WTC11 (cell line): ENCODE measurements around the gene ALDOA. TPM values are rescaled to one million over a fixed set of nuclear protein-coding genes. Genes with fewer than 3 reads are reported as not detected.

Source experiments
- ATAC-seq: fragments of 200-7000 bp; cut with Tn5 transposase; 2 replicates; pipeline ENCODE4 v1.10.0; 2021; ENCODE audit warnings: mild to moderate bottlenecking, moderate library complexity
- CTCF ChIA-PET: fragments of 300-600 bp; sonication (Branson Sonifier 250); formaldehyde crosslinking; loops from one replicate; lab custom pipeline; 2021; ENCODE audit warnings: antibody characterized with exemption; lab: Charles Lee
- POLR2A ChIA-PET: fragments of 350-600 bp; sonication (Branson Sonifier 250); formaldehyde crosslinking; loops from one replicate; lab custom pipeline; 2021; ENCODE audit warnings: antibody characterized with exemption; lab: Charles Lee
- DNase-seq: peaks from one replicate; pipeline ENCODE4 v3.0.0; 2021; ENCODE audit warnings: low spot score
- H3K27ac Mint-ChIP-seq: 2 replicates; pipeline ENCODE4 v1.8.0; 2021; ENCODE audit warnings: mixed read lengths
- H3K27me3 Mint-ChIP-seq: 2 replicates; pipeline ENCODE4 v1.8.0; 2021; ENCODE audit warnings: low read depth, mild to moderate bottlenecking, moderate library complexity, mixed read lengths
- H3K36me3 Mint-ChIP-seq: 2 replicates; pipeline ENCODE4 v1.8.0; 2021; ENCODE audit warnings: mixed read lengths
- H3K4me1 Mint-ChIP-seq: 2 replicates; pipeline ENCODE4 v1.8.0; 2022; ENCODE audit warnings: mixed read lengths
- H3K4me3 Mint-ChIP-seq: 2 replicates; pipeline ENCODE4 v1.8.0; 2021; ENCODE audit warnings: mild to moderate bottlenecking, moderate library complexity, mixed read lengths
- H3K9me3 Mint-ChIP-seq: 2 replicates; pipeline ENCODE4 v1.8.0; 2021; ENCODE audit warnings: mixed read lengths
- ATF1 ChIP-seq: sonication (generic); formaldehyde crosslinking; IDR thresholded peaks from 2 replicates; pipeline ENCODE4 v1.8.1; 2023; ENCODE audit warnings: mild to moderate bottlenecking, moderate library complexity, missing genetic modification reagents
- ATF2 ChIP-seq: sonication (generic); formaldehyde crosslinking; IDR thresholded peaks from 2 replicates; pipeline ENCODE4 v1.8.1; 2022; ENCODE audit warnings: low read depth, missing genetic modification reagents, borderline replicate concordance
- CBFB ChIP-seq: sonication (generic); formaldehyde crosslinking; IDR thresholded peaks from 2 replicates; pipeline ENCODE4 v1.8.1; 2022; ENCODE audit warnings: mild to moderate bottlenecking, low read depth, missing genetic modification reagents
- CREB1 ChIP-seq: sonication (generic); formaldehyde crosslinking; IDR thresholded peaks from 2 replicates; pipeline ENCODE4 v1.8.0; 2023; ENCODE audit warnings: mild to moderate bottlenecking, missing genetic modification reagents
- CTCF ChIP-seq: fragments of 200-600 bp; IDR thresholded peaks from 2 replicates; pipeline ENCODE4 v1.8.0; 2022; ENCODE audit warnings: antibody characterized with exemption
- E2F1 ChIP-seq: sonication (generic); formaldehyde crosslinking; IDR thresholded peaks from 2 replicates; pipeline ENCODE4 v1.8.0; 2022; ENCODE audit warnings: mild to moderate bottlenecking, missing genetic modification reagents
- ELF4 ChIP-seq: sonication (generic); formaldehyde crosslinking; IDR thresholded peaks from 2 replicates; pipeline ENCODE4 v1.8.1; 2022; ENCODE audit warnings: low read depth, mild to moderate bottlenecking, moderate library complexity, missing genetic modification reagents
- EMX1 ChIP-seq: fragments of 250-450 bp; sonication (Bioruptor Pico); IDR thresholded peaks from 2 replicates; pipeline ENCODE4 v1.8.0; 2021; ENCODE audit warnings: mild to moderate bottlenecking
- FOXK1 ChIP-seq: sonication (generic); formaldehyde crosslinking; IDR thresholded peaks from 2 replicates; pipeline ENCODE4 v1.8.0; 2022; ENCODE audit warnings: mild to moderate bottlenecking, moderate library complexity, missing genetic modification reagents
- FOXP1 ChIP-seq: sonication (generic); formaldehyde crosslinking; IDR thresholded peaks from 2 replicates; pipeline ENCODE4 v1.8.0; 2022; ENCODE audit warnings: missing genetic modification reagents, mild to moderate bottlenecking, moderate library complexity, borderline replicate concordance
- JUN ChIP-seq: sonication (generic); formaldehyde crosslinking; IDR thresholded peaks from 2 replicates; pipeline ENCODE4 v1.8.0; 2023; ENCODE audit warnings: mild to moderate bottlenecking, missing genetic modification reagents
- PREB ChIP-seq: sonication (generic); formaldehyde crosslinking; IDR thresholded peaks from 2 replicates; pipeline ENCODE4 v1.8.1; 2022; ENCODE audit warnings: mild to moderate bottlenecking, missing genetic modification reagents, moderate library complexity, borderline replicate concordance
- USF1 ChIP-seq: sonication (generic); formaldehyde crosslinking; IDR thresholded peaks from 2 replicates; pipeline ENCODE4 v1.8.0; 2022; ENCODE audit warnings: mild to moderate bottlenecking, missing genetic modification reagents
- ZNF423 ChIP-seq: fragments of 250-450 bp; sonication (Bioruptor Pico); IDR thresholded peaks from 2 replicates; pipeline ENCODE4 v2.1.2; 2022; ENCODE audit warnings: mild to moderate bottlenecking, moderate library complexity
- total RNA-seq: library from RNA; stranded (reverse); gene quantifications from 3 replicates; pipeline ENCODE4 v1.2.3, GENCODE V29; 2021

Gene ALDOA
- total RNA-seq, 1 experiment from 2014 or later = 1,537 TPM

GRCh38 chr16:30082545-30083090 lies 17.1 kb downstream of the ALDOA start (continued):
- no peak for TF ChIP-seq E2F1 (CRISPR knock-in tag)
- no peak for TF ChIP-seq FOXP1 (CRISPR knock-in tag)

GRCh38 chr16:30083216-30084055 lies 17.9 kb downstream of the ALDOA start:
- Mint-ChIP-seq H3K27ac (no peak overlapping the region), H3K36me3 (peaks cover 53% of the 10 kb centered on the region), H3K4me1 (peaks cover under 1% of the 10 kb centered on the region; the same call in 1 of the 2 replicates), H3K9me3 (peaks cover 4% of the 10 kb centered on the region; the same call in 1 of the 2 replicates), H3K27me3 (no peaks in the 10 kb centered on the region), H3K4me3 (no peak overlapping the region)
- DNase-seq (no peak), ATAC-seq (no peak)
- TF ChIP-seq ELF4 (CRISPR knock-in tag) (no peak), CTCF (no peak), PREB (no peak), ATF2 (no peak), CBFB (CRISPR knock-in tag) (no peak), ATF1 (CRISPR knock-in tag) (no peak), JUN (CRISPR knock-in tag) (no peak), FOXK1 (CRISPR knock-in tag) (no peak)
- ChIA-PET POLR2A (no interaction called here), CTCF (interaction anchor here (0.8 kb wide), 1 partner anchor 48 kb away, joined by 4 read pairs; no protein-coding TSS in a partner anchor)

GRCh38 chr16:30084096-30084815 lies 18.7 kb downstream of the ALDOA start:
- ChIA-PET CTCF (interaction anchor here (0.8 to 1.4 kb wide), 2 partner anchors 28 to 47 kb away, joined by 4 to 6 read pairs; no protein-coding TSS in a partner anchor), POLR2A (no interaction called here)
- ATAC-seq (no peak), DNase-seq (no peak)
- H3K4me1 Mint-ChIP-seq = peaks cover 2% of the 10 kb centered on the region; the same call in 1 of the 2 replicates
- H3K27ac Mint-ChIP-seq = no peak overlapping the region
- peaks cover 4% of the 10 kb centered on the region; the same call in 1 of the 2 replicates for H3K9me3 Mint-ChIP-seq
- peaks cover 49% of the 10 kb centered on the region for H3K36me3 Mint-ChIP-seq
- H3K4me3 Mint-ChIP-seq = no peak overlapping the region
- H3K27me3 Mint-ChIP-seq = no peaks in the 10 kb centered on the region
- TF ChIP-seq ZNF423 (CRISPR knock-in tag) = no peak
- no peak for TF ChIP-seq USF1 (CRISPR knock-in tag)
- TF ChIP-seq CREB1 = no peak
- no peak for TF ChIP-seq EMX1 (CRISPR knock-in tag)
